Neural cell (in vitro differentiated cells): ENCODE data around the gene LAMB4. TPM values are rescaled to one million over a fixed set of nuclear protein-coding genes. Genes with fewer than 3 reads are reported as not detected.

Experiments
- polyA plus RNA-seq: library from polyadenylated mRNA; depleted of rRNA; stranded (reverse); fragments of >200 nt; gene quantifications from 2 replicates; pipeline ENCODE4 v1.2.3, GENCODE V29; 2014
- small RNA-seq, 3 experiments: library from RNA; depleted of rRNA; stranded (forward); fragments of <200 nt; gene quantifications; one replicate each; pipeline ENCODE3, GENCODE V24; 2012

The LAMB4 gene
- polyA plus RNA-seq, 1 donor from 2014 or later, result 0.16 TPM

Small RNA genes lying within 50 kb of the gene (small RNA-seq; reads per million reads assigned to genes)
- gene RF00012, result 0 to 0.41 (median 0.10) reads per million in 3 experiments

Other genes with a start within 250 kb of the LAMB4 start
- gene DLD, start 239.2 kb downstream of the LAMB4 start, polyA plus RNA-seq, result 142 and 214 TPM in 2 replicates
- gene LAMB1, start 127.2 kb downstream of the LAMB4 start, polyA plus RNA-seq, result 2.5 and 7.6 TPM in 2 replicates